ENCODE results near the gene SV2A. TPM values are rescaled to one million over a fixed set of nuclear protein-coding genes. Genes with fewer than 3 reads are reported as not detected.

SV2A gene
- total RNA-seq, 3 donors from 2014 or later = 0.32 to 3.6 (median 2.2) TPM

- intact Hi-C loops (cut with DNase I; ENCODE audit: low total_unique reads) = no loop called here
- no peak for DNase-seq (ENCODE audit: low spot score in 2 of 2)
- Histone ChIP-seq H3K4me1 (peaks cover 0 to 4% of the 10 kb centered on the region in 2 donors), H3K27ac (no peak overlapping the region), H3K27me3 (no peaks in the 10 kb centered on the region), H3K9me3 (no peaks in the 10 kb centered on the region), H3K36me3 (no peaks in the 10 kb centered on the region), H3K4me3 (no peak overlapping the region)
- TF ChIP-seq POLR2AphosphoS5 (IDR thresholded peaks at IDR 0.05) = no peak
- no peak for TF ChIP-seq POLR2A (IDR thresholded peaks at IDR 0.05)
- no peak for TF ChIP-seq CTCF (IDR thresholded peaks at IDR 0.05)
Observed at GRCh38 chr1:149903836-149904491, 13.7 kb downstream of the SV2A start.

- no peaks in the 10 kb centered on the region for H3K36me3 ChIP-seq
- peak; percentile 94 for DNase-seq (ENCODE audit: low spot score in 2 of 2)
- peak within 1 kb of the TSS; percentile 49 to 75 (median 55) for H3K4me3 ChIP-seq
- H3K4me1 ChIP-seq = peaks cover 0 to 4% of the 10 kb centered on the region in 2 donors
- H3K27ac ChIP-seq = peak within 1 kb of the TSS; percentile 90 to 93
- intact Hi-C loops (cut with DNase I; ENCODE audit: low total_unique reads) = no loop called here
- no peaks in the 10 kb centered on the region for H3K27me3 ChIP-seq
- TF ChIP-seq CTCF (IDR thresholded peaks at IDR 0.05) (no peak), POLR2A (IDR thresholded peaks at IDR 0.05) (peak; percentile 77), POLR2AphosphoS5 (IDR thresholded peaks at IDR 0.05) (peak; percentile 86 to 98 (median 94))
- no peaks in the 10 kb centered on the region for H3K9me3 ChIP-seq
Observed at GRCh38 chr1:149899460-149900284, 18.0 kb downstream of the SV2A start, which contains the start of gene BOLA1. BOLA1 (plus strand) TSS chr1:149899568; CDS start chr1:149900060, 492 bp downstream.

GRCh38 chr1:149896575-149896974 lies 21.1 kb downstream of the SV2A start:
- no peaks in the 10 kb centered on the region for H3K9me3 ChIP-seq
- H3K4me1 ChIP-seq = peaks cover 0 to 4% of the 10 kb centered on the region in 2 donors
- H3K27me3 ChIP-seq = no peaks in the 10 kb centered on the region
- no peaks in the 10 kb centered on the region for H3K36me3 ChIP-seq
- DNase-seq (ENCODE audit: low spot score in 2 of 2) = no peak
- no peak overlapping the region for H3K4me3 ChIP-seq
- no peak overlapping the region for H3K27ac ChIP-seq
- intact Hi-C loops (cut with DNase I; ENCODE audit: low total_unique reads) = no loop called here
- TF ChIP-seq CTCF (IDR thresholded peaks at IDR 0.05) (no peak), POLR2A (IDR thresholded peaks at IDR 0.05) (no peak), POLR2AphosphoS5 (IDR thresholded peaks at IDR 0.05) (no peak)

- peak overlapping the region; percentile 99 to 100 for H3K27ac ChIP-seq
- H3K9me3 ChIP-seq = no peaks in the 10 kb centered on the region
- H3K36me3 ChIP-seq = no peaks in the 10 kb centered on the region
- peak overlapping the region; percentile 69 to 83 (median 78) for H3K4me3 ChIP-seq
- no peak for TF ChIP-seq POLR2A (IDR thresholded peaks at IDR 0.05)
- TF ChIP-seq CTCF (IDR thresholded peaks at IDR 0.05) = no peak
- no peak for TF ChIP-seq POLR2AphosphoS5 (IDR thresholded peaks at IDR 0.05)
- peak in 1 of 2 donors; percentile 53 for DNase-seq (ENCODE audit: low spot score in 2 of 2)
- peaks cover 0 to 7% of the 10 kb centered on the region in 2 donors for H3K4me1 ChIP-seq
- no peaks in the 10 kb centered on the region for H3K27me3 ChIP-seq
- intact Hi-C loops (cut with DNase I; ENCODE audit: low total_unique reads) = no loop called here
Observed at GRCh38 chr1:149888999-149889289, 28.7 kb downstream of the SV2A start.
